GM11168 (cell line): Measurements from ENCODE around the gene CDK4.
"Not testable (repeated sequence)": the region's sequence is repeated elsewhere in the genome, so short reads cannot be mapped to it uniquely, and the experiment has no call there.

Experiments used
- in situ Hi-C: fragments of 300-500 bp; cut with MboI; formaldehyde crosslinking; loops from one replicate; pipeline ENCODE4 v1.12.0; 2022; ENCODE audit warnings: low sequenced_read_pairs; ENCODE audit not compliant: unreplicated experiment

The CDK4 gene

DNA sequence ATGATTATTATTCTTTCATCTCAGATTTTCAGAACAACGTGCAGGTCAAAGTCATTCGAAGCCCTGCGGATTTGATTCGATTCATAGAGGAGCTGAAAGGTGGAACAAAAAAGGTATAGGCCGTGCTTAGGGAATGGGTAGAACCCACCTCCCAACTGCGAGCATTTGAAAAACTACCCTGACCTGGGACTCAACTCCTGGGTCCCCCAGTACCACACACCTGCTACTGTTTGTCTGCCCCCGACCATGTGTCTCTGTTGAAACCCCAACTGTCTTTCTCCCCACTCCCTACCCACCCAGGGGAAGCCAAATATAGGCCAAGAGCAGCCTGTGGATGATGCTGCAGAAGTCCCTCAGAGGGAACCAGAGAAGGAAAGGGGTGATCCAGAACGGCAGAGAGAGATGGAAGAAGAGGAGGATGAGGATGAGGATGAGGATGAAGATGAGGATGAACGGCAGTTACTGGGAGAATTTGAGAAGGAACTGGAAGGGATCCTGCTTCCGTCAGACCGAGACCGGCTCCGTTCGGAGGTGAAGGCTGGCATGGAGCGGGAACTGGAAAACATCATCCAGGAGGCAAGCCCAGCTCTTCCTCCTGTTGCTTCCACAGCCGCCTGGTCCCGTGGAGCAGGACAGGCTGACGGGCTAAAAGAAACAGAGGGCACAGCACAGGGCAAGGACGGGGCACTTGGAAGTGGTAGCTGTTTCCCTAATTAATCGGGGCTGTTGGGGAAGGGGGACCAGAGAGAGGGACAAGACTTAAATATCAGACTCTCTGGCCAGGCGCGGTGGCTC, 34.1 kb downstream of the CDK4 start:
- in situ Hi-C loops = no loop called here

DNA sequence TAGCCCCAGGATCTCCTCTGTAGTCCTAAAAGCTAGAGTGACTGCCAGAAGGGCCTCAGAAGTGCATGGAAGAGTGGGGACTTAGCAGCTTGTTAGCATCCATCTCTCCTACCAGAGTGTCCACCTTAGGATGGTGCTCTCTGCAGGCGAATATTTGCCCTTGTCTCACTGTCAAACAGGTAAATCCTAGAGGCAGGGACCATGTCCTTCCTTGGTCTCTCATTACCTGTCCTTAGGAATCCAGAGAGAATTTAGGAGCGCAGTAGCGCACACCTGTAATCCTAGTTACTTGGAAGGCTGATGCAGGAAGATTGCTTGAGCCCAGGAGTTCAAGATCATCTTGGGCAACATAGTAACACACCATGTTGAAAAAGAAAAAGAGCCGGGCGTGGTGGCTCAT, 35.0 kb downstream of the CDK4 start:
- in situ Hi-C loops = no loop called here

DNA sequence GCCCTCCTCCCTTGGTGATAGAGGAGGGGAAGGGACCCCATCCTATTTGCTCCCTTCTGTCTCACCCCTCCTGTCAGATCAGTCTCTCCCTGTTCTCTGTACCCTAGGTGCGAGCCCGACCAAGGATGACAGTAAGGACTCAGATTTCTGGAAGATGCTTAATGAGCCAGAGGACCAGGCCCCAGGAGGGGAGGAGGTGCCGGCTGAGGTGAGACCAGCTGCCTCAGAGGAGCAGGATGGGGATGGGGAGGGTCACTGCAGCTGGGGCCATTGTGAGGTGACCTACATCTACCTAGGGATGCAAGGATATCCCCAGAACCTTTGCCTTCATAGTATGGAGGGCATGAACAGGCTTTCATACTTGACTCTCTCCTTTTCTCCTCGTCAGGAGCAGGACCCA, 35.8 kb downstream of the CDK4 start:
- in situ Hi-C loops = no loop called here

DNA sequence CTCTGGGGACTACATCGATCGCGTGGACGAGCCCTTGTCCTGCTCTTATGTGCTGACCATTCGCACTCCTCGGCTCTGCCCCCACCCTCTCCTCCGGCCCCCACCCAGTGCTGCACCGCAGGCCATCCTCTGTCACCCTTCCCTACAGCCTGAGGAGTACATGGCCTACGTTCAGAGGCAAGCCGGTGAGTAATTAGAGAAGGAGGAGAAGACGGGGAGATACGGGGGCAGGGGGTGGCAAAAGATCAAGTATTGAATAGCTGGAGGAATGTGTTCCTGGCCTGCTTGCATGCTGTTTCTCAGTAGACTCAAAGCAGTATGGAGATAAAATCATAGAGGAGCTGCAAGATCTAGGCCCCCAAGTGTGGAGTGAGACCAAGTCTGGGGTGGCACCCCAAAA, 36.3 kb downstream of the CDK4 start:
- in situ Hi-C loops = no loop called here

DNA sequence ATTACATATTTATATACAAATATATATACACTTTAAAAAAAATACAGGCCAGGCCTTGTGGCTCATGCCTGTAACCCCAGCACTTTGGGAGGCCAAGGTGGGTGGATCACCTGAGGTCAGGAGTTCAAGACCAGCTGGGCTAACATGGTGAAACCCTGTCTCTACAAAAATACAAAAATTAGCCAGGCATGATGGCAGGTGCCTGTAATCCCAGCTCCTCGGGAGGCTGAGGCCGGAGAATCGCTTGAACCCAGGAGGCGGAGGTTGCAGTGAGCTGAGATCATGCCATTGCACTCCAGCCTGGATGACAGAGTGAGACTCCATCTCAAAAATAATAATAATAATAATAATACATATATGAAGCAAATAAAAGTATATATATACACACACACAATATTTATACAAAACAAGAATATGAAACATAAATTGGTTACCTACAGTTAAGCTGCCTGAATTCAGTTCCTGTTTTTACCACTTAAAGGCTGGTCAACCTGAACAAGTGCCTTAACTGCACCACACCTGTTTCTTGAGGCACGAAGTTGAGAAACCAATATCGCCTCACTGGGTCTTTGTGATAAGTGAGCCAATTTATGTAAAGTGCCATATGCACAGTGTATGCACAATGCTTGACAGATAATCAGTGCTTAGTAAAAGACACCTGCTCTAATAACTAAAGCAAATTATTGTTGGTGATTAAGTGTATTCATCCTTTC, 36.9 kb downstream of the CDK4 start:
- in situ Hi-C loops = not testable (repeated sequence)

DNA sequence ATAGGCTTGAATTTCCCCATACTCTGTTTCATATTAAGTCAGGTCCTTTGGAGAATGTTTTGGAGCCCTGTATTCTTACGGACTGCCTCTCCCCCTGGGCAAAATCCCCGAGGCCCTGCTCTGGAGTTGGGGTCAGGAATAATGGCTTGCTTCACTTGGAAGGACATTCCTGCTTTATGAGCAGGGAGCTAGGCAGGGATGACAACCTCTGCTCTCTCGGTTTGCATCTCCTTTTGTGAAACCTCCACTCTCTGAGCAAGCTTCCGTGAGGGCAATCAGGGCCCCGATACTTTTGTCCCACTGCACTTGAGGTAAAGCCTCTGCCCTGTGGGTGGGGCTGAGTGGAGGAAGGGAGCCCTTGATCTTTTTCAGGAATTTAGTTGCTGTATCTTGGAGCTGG, 38.9 kb downstream of the CDK4 start:
- in situ Hi-C loops = no loop called here

DNA sequence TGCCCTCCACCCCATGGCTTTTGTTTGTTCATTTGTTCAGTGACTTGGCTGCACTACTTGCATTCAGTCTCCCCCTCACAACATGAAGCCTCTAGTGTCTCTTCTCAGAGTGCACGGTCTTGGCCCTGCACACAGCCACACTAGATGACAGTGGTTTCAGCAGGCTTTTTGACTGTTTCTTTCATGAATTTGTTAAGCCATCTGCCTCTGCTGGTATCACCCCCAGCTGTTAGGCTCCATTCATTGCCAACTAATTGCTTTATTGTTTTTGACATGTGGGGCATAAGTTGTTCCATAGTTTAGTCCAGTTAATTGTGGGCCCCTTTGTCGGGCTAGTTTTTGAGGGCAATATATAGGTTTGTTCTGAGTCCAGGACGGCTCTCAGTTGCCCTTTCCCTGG, 39.4 kb downstream of the CDK4 start:
- in situ Hi-C loops = no loop called here

DNA sequence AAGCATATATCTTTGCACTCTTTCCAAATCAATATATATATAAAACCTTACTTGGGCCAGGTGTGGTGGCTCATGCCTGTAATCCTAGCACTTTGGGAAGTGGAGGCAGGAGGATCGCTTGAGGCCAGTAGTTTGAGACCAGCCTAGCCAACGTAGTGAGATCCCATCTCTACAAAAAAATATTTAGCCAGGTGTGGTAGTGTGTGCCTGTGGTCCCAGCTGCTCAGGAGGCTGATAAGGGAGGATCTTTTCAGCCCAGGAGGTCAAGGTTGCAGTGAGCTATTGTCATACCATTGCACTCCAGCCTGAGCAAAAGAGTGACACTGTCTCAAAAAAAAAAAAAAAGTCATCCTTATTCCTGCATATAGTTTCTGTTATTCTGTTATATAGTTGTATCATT, 43.8 kb downstream of the CDK4 start:
- in situ Hi-C loops = no loop called here

DNA sequence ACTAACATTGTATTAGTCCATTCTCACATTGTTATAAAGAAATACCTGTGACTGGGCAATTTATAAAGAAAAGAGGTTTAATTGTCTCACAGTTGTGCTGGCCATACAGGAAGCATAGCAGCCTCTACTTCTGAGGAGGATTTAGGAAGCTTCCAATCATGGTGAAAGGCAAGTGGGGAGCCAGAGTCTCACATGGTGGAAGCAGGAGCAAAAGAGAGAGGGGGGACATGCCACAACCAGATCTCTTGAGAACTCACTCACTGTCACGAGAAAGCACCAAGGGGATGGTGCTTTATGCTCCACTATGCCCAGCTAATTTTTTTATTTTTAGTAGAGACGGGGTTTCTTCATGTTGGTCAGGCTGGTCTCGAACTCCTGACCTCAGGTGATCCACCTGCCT, 44.9 kb downstream of the CDK4 start:
- in situ Hi-C loops = no loop called here

DNA sequence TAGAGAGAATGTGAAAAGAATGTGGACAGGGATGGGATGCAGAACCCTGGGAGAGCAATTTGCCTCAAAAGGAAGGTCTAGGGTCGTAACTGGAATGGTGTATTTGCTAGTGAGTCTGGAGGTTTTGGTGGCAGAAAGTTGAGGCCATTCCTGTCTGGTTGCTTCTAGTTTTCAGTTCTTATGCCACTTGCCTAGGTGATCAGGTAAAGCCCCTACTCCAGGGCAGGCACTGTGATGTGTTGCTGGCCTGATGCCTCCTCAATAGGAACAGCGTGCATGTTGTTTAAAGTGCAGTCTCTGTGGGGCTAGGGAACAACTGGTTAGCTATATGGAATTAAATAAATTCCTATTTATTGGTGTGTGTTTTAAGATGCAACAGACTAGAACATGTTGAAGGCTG, 51.8 kb downstream of the CDK4 start:
- in situ Hi-C loops = no loop called here

DNA sequence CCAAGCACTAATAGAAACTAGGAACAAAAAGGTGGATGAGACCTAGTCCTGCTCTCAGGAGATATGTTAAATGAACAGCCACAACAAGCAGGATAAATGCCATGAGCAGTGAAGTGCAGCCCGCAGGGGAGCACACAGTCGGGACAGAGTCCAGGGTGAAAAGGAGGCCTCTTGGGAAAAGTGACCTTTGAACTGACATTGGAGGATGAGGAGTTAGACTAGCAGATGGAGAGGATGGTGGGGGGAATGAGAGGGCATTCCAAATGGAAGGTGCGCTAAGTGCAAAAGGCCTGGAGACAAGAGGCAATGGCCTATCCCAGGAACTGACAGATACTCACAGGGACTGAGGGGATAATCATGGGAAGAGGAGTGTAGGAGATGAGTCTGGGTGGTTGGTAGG, 53.7 kb downstream of the CDK4 start:
- in situ Hi-C loops = no loop called here
